CD4-positive, alpha-beta T cell (primary cell): ENCODE results near the gene DHRSX. TPM values are rescaled to one million over a fixed set of nuclear protein-coding genes. Genes with fewer than 3 reads are reported as not detected.

ENCODE experiments used
- ATAC-seq: fragments of 200-7000 bp; cut with Tn5 transposase; one replicate; pipeline ENCODE4 v1.10.0; 2022; ENCODE audit warnings: mild to moderate bottlenecking; ENCODE audit not compliant: poor library complexity
- CTCF ChIA-PET: fragments of 350-600 bp; sonication (Branson Sonifier 250); formaldehyde crosslinking; loops from one replicate; lab custom pipeline; 2021; ENCODE audit warnings: antibody characterized with exemption, inconsistent platforms; lab: Charles Lee
- POLR2A ChIA-PET: fragments of 350-600 bp; sonication (Branson Sonifier 250); formaldehyde crosslinking; loops from one replicate; lab custom pipeline; 2021; ENCODE audit warnings: antibody characterized with exemption, inconsistent platforms; lab: Charles Lee
- DNase-seq, 14 experiments: peaks; one replicate each; pipeline ENCODE4 v3.0.0-alpha.2; 2013 to 2020; ENCODE audit warnings: mixed read lengths in 2 of 14
- H3K27ac ChIP-seq, 2 donors: one replicate each; pipeline versions ENCODE4 v1.5.1 to v1.7.0; 2013; ENCODE audit warnings: low read length in 2 of 2, low read depth in 1 of 2, mild to moderate bottlenecking in 1 of 2
- H3K27me3 ChIP-seq, 2 experiments: 1 replicate in 1 of 2; 2 replicates in 1 of 2; pipeline versions ENCODE4 v1.6.1 to v1.7.0; 2013; ENCODE audit warnings: low read length in 2 of 2, control low read depth in 1 of 2, mild to moderate bottlenecking in 1 of 2, moderate library complexity in 1 of 2; ENCODE audit not compliant: insufficient read depth in 2 of 2, control insufficient read depth in 1 of 2
- H3K36me3 ChIP-seq: one replicate; pipeline ENCODE4 v1.6.1; 2013; ENCODE audit warnings: low read length, control low read depth; ENCODE audit not compliant: insufficient read depth
- H3K4me1 ChIP-seq: one replicate; pipeline ENCODE4 v1.6.1; 2013; ENCODE audit warnings: low read length, control low read depth; ENCODE audit not compliant: insufficient read depth
- H3K4me3 ChIP-seq: one replicate; pipeline ENCODE4 v1.5.1; 2013; ENCODE audit warnings: mild to moderate bottlenecking, low read length, moderate library complexity
- H3K9me3 ChIP-seq, 2 experiments: 1 replicate in 1 of 2; 2 replicates in 1 of 2; pipeline versions ENCODE4 v1.6.1 to v1.7.0; 2013; ENCODE audit warnings: low read length in 2 of 2, mild to moderate bottlenecking in 2 of 2, control low read depth in 1 of 2, moderate library complexity in 1 of 2; ENCODE audit not compliant: control insufficient read depth in 1 of 2, insufficient read depth in 1 of 2
- H3K27ac Mint-ChIP-seq: one replicate; pipeline ENCODE4 v1.8.0; 2020; ENCODE audit warnings: mixed read lengths
- H3K27me3 Mint-ChIP-seq: one replicate; pipeline ENCODE4 v1.8.0; 2021; ENCODE audit warnings: mixed read lengths
- H3K36me3 Mint-ChIP-seq: one replicate; pipeline ENCODE4 v1.8.0; 2021; ENCODE audit warnings: low read depth, mixed read lengths
- H3K4me1 Mint-ChIP-seq: one replicate; pipeline ENCODE4 v1.8.0; 2021; ENCODE audit warnings: low read depth, mixed read lengths
- H3K4me3 Mint-ChIP-seq: one replicate; pipeline ENCODE4 v1.8.0; 2020; ENCODE audit warnings: mild to moderate bottlenecking, mixed read lengths
- H3K9me3 Mint-ChIP-seq: one replicate; pipeline ENCODE4 v1.8.0; 2020; ENCODE audit warnings: mixed read lengths
- CTCF ChIP-seq: fragments of 200-600 bp; IDR thresholded peaks from one replicate; pipeline ENCODE4 v1.8.0; 2022; ENCODE audit warnings: antibody characterized with exemption, mild to moderate bottlenecking
- intact Hi-C, 2 experiments: fragments of 100-400 bp; cut with DNase I in 1 of 2; cut with micrococcal nuclease in 1 of 2; formaldehyde crosslinking; loops; one replicate each; pipeline versions ENCODE4 v1.15.1 to v1.9.0; 2023 to 2025; cut with DNase I, micrococcal nuclease
- total RNA-seq, 174 experiments: library from RNA in 2 of 174; stranded (reverse) in 2 of 174; gene quantifications; one replicate each; pipeline ENCODE4 v1.2.3 and lab custom pipeline; 2021 to 2026

DHRSX gene
- total RNA-seq, 2 experiments from 2014 or later: 12.1 to 13.9 TPM

GRCh38 chrX:2523911-2524310 is 23.1 kb upstream of the DHRSX start:
- POLR2A ChIA-PET: no interaction called here
- DNase-seq (no peak), ATAC-seq (no peak)
- Histone ChIP-seq H3K36me3 (no peaks in the 10 kb centered on the region), H3K27ac (no peak overlapping the region), H3K4me3 (no peak overlapping the region), H3K4me1 (no peaks in the 10 kb centered on the region), H3K9me3 (no peaks in the 10 kb centered on the region), H3K27me3 (peaks cover 0 to 3% of the 10 kb centered on the region in 2 experiments)
- no peaks in the 10 kb centered on the region for H3K36me3 Mint-ChIP-seq
- no peak for TF ChIP-seq CTCF
- no peak overlapping the region for H3K27ac Mint-ChIP-seq
- intact Hi-C loops: no loop called here
- H3K4me3 Mint-ChIP-seq: no peak overlapping the region
- no peaks in the 10 kb centered on the region for H3K9me3 Mint-ChIP-seq
- peaks cover 22% of the 10 kb centered on the region for H3K27me3 Mint-ChIP-seq
- CTCF ChIA-PET: no interaction called here
- no peaks in the 10 kb centered on the region for H3K4me1 Mint-ChIP-seq

GRCh38 chrX:2521927-2522386 is 21.2 kb upstream of the DHRSX start:
- CTCF ChIA-PET: no interaction called here
- Histone ChIP-seq H3K9me3 (no peaks in the 10 kb centered on the region), H3K4me1 (no peaks in the 10 kb centered on the region), H3K27ac (no peak overlapping the region), H3K36me3 (no peaks in the 10 kb centered on the region), H3K4me3 (no peak overlapping the region), H3K27me3 (peaks cover 0 to 2% of the 10 kb centered on the region in 2 experiments)
- Mint-ChIP-seq H3K9me3 (no peaks in the 10 kb centered on the region), H3K27ac (no peak overlapping the region), H3K36me3 (no peaks in the 10 kb centered on the region), H3K4me3 (no peak overlapping the region), H3K4me1 (peaks cover 3% of the 10 kb centered on the region), H3K27me3 (peaks cover 15% of the 10 kb centered on the region)
- no peak for ATAC-seq
- POLR2A ChIA-PET: no interaction called here
- TF ChIP-seq CTCF: no peak
- intact Hi-C loops: no loop called here
- DNase-seq: peak in 1 of 14 experiments; percentile 35

GRCh38 chrX:2521092-2521926 is 20.5 kb upstream of the DHRSX start:
- H3K36me3 ChIP-seq: no peaks in the 10 kb centered on the region
- intact Hi-C loops: no loop called here
- ATAC-seq (no peak), DNase-seq (peak in 3 of 14 experiments; percentile 19 to 71 (median 60))
- ChIA-PET CTCF (no interaction called here), POLR2A (no interaction called here)
- peaks cover 12% of the 10 kb centered on the region for H3K27me3 Mint-ChIP-seq
- TF ChIP-seq CTCF: no peak
- H3K27me3 ChIP-seq: no peaks in the 10 kb centered on the region
- H3K27ac Mint-ChIP-seq: no peak overlapping the region
- H3K4me1 ChIP-seq: no peaks in the 10 kb centered on the region
- H3K27ac ChIP-seq: no peak overlapping the region
- no peaks in the 10 kb centered on the region for H3K9me3 Mint-ChIP-seq
- H3K4me1 Mint-ChIP-seq: peaks cover 6% of the 10 kb centered on the region
- no peak overlapping the region for H3K4me3 Mint-ChIP-seq
- H3K36me3 Mint-ChIP-seq: no peaks in the 10 kb centered on the region
- H3K4me3 ChIP-seq: no peak overlapping the region
- no peaks in the 10 kb centered on the region for H3K9me3 ChIP-seq
